ENCODE data around the gene GON7. TPM values are rescaled to one million over a fixed set of nuclear protein-coding genes. Genes with fewer than 3 reads are reported as not detected.
"Not testable (repeated sequence)": the region's sequence is repeated elsewhere in the genome, so short reads cannot be mapped to it uniquely, and the experiment has no call there.

GON7 gene
- total and polyA plus RNA-seq, 7 donors = 7.4 to 49.3 (median 10.3) TPM

GRCh38 chr14:93184391-93185348 is 22.2 kb downstream of the GON7 start, which contains the start of the genes LYSET and MOAP1:
LYSET (plus strand) TSS chr14:93185317; CDS start chr14:93185406, 89 bp downstream.
MOAP1 (minus strand) TSS chr14:93184897; CDS start chr14:93184242, 655 bp downstream.
- TF ChIP-seq CTCF (IDR thresholded peaks at IDR 0.05) = no peak
- peaks cover 19% of the 10 kb centered on the region for H3K4me1 ChIP-seq
- WGBS, 3 donors = 0% methylated on average over 79 to 124 of the region's 124 CpGs
- intact Hi-C loops (cut with DNase I) = loop anchor here (2.0 to 5.0 kb wide), 2 partner anchors 22 to 72 kb away; partner anchors contain the start of genes GON7 (in 1 of the 2) and UBR7 (in 1 of the 2)
- peak within 1 kb of the TSS; percentile 92 for H3K27ac ChIP-seq
- ATAC-seq (peak; percentile 95 to 96 (median 95)), DNase-seq (peak; percentile 88 to 94)
- H3K4me3 ChIP-seq = peak within 1 kb of the TSS; percentile 89
- H3K36me3 ChIP-seq (ENCODE audit: insufficient read depth in 1 of 2, low read depth in 1 of 2) = peaks cover 6 to 53% of the 10 kb centered on the region in 2 donors
- H3K9me3 ChIP-seq = no peaks in the 10 kb centered on the region
- H3K27me3 ChIP-seq (ENCODE audit: insufficient read depth in 3 of 3, low read length in 2 of 3) = no peaks in the 10 kb centered on the region

- Histone ChIP-seq H3K4me1 (peaks cover 19% of the 10 kb centered on the region), H3K4me3 (peak overlapping the region; percentile 89), H3K9me3 (no peaks in the 10 kb centered on the region), H3K27me3 (ENCODE audit: insufficient read depth in 3 of 3, low read length in 2 of 3) (no peaks in the 10 kb centered on the region), H3K36me3 (ENCODE audit: insufficient read depth in 1 of 2, low read depth in 1 of 2) (peaks cover 6 to 44% of the 10 kb centered on the region in 2 donors), H3K27ac (peak overlapping the region; percentile 92)
- no peak for TF ChIP-seq CTCF (IDR thresholded peaks at IDR 0.05)
- intact Hi-C loops (cut with DNase I) = loop anchor here (2.0 to 5.0 kb wide), 2 partner anchors 23 to 71 kb away; partner anchors contain the start of genes GON7 (in 1 of the 2) and UBR7 (in 1 of the 2)
- WGBS, 3 donors = 49% methylated on average over 17 of the region's 17 CpGs
- no peak for ATAC-seq
- DNase-seq = no peak
Measured at GRCh38 chr14:93183596-93184317, 23.1 kb downstream of the GON7 start.

GRCh38 chr14:93175492-93175891 is 31.4 kb downstream of the GON7 start:
- H3K9me3 ChIP-seq = no peaks in the 10 kb centered on the region
- H3K4me3 ChIP-seq = no peak overlapping the region
- TF ChIP-seq CTCF (IDR thresholded peaks at IDR 0.05) = no peak
- whole genome bisulfite sequencing, 3 donors = 66 to 70% (median 69%) methylated on average over 6 of the region's 6 CpGs
- no peaks in the 10 kb centered on the region for H3K4me1 ChIP-seq
- intact Hi-C loops (cut with DNase I) = loop anchor here in 1 of 2 donors (5.0 kb wide), 1 partner anchor 63 kb away; no protein-coding TSS in a partner anchor
- H3K27ac ChIP-seq = no peak overlapping the region
- ATAC-seq = no peak
- H3K27me3 ChIP-seq (ENCODE audit: insufficient read depth in 3 of 3, low read length in 2 of 3) = peaks cover 0 to 11% (median 0%) of the 10 kb centered on the region in 3 donors
- no peak for DNase-seq
- no peaks in the 10 kb centered on the region for H3K36me3 ChIP-seq (ENCODE audit: insufficient read depth in 1 of 2, low read depth in 1 of 2)

DNA sequence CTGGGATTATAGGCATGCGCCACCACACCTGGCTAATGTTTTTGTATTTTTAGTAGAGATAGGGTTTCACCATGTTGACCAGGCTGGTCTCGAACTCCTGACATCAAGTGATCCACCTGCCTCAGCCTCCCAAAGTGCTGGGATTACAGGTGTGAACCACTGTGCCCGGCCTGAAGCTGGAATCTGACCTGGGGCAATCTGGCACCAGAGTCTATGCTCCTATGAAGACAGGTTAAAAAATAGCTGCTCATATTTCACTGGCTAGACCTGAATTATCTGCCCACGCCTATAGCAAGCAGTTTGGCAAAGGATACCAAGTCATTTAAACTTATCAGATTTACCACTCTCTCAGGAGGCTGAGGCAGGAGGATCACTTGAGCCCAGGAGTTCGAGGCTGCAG is 32.1 kb downstream of the GON7 start:
- H3K9me3 ChIP-seq; H3K27ac ChIP-seq; H3K4me1 ChIP-seq; H3K36me3 ChIP-seq (ENCODE audit: insufficient read depth in 1 of 2, low read depth in 1 of 2); H3K4me3 ChIP-seq; DNase-seq; ATAC-seq: not testable (repeated sequence)
- peaks cover 0 to 11% (median 0%) of the 10 kb centered on the region in 3 donors for H3K27me3 ChIP-seq (ENCODE audit: insufficient read depth in 3 of 3, low read length in 2 of 3)
- intact Hi-C loops (cut with DNase I) = loop anchor here in 1 of 2 donors (5.0 kb wide), 1 partner anchor 62 kb away; no protein-coding TSS in a partner anchor
- WGBS, 3 donors = 72 to 78% (median 78%) methylated on average over 5 of the region's 5 CpGs
